Ramos (cell line): ENCODE measurements around the gene WASF3.
"Not testable (repeated sequence)": the region's sequence is repeated elsewhere in the genome, so short reads cannot be mapped to it uniquely, and the experiment has no call there.

Experiments used
- in situ Hi-C: fragments of 300-500 bp; cut with MboI; formaldehyde crosslinking; loops from one replicate; pipeline ENCODE4 v1.14.3; 2022; ENCODE audit warnings: low sequenced_read_pairs; ENCODE audit not compliant: unreplicated experiment

WASF3 gene

GRCh38 chr13:26621731-26622401 is 64.4 kb downstream of the WASF3 start:
- in situ Hi-C loops: no loop called here

GRCh38 chr13:26623125-26623524 is 65.6 kb downstream of the WASF3 start:
- in situ Hi-C loops: no loop called here

GRCh38 chr13:26624572-26624971 is 67.1 kb downstream of the WASF3 start:
- in situ Hi-C loops: no loop called here

GRCh38 chr13:26626271-26626670 is 68.8 kb downstream of the WASF3 start:
- in situ Hi-C loops: no loop called here

GRCh38 chr13:26628706-26629105 is 71.2 kb downstream of the WASF3 start:
- in situ Hi-C loops: no loop called here

GRCh38 chr13:26629260-26629825 is 71.9 kb downstream of the WASF3 start:
- in situ Hi-C loops: no loop called here

GRCh38 chr13:26635634-26636033 is 78.2 kb downstream of the WASF3 start:
- in situ Hi-C loops: not testable (repeated sequence)

- in situ Hi-C loops: not testable (repeated sequence)
Observed at GRCh38 chr13:26636073-26636472, 78.6 kb downstream of the WASF3 start.

GRCh38 chr13:26646603-26647002 is 89.1 kb downstream of the WASF3 start:
- in situ Hi-C loops: no loop called here

- in situ Hi-C loops: no loop called here
Observed at GRCh38 chr13:26651234-26651633, 93.8 kb downstream of the WASF3 start.

GRCh38 chr13:26653310-26653709 is 95.8 kb downstream of the WASF3 start:
- in situ Hi-C loops: no loop called here

- in situ Hi-C loops: no loop called here
Observed at GRCh38 chr13:26653842-26654241, 96.4 kb downstream of the WASF3 start.

GRCh38 chr13:26656919-26657318 is 99.4 kb downstream of the WASF3 start:
- in situ Hi-C loops: no loop called here

GRCh38 chr13:26658448-26659385 is 101.2 kb downstream of the WASF3 start:
- in situ Hi-C loops: no loop called here

- in situ Hi-C loops: no loop called here
Observed at GRCh38 chr13:26660185-26660584, 102.7 kb downstream of the WASF3 start.

- in situ Hi-C loops: no loop called here
Observed at GRCh38 chr13:26660766-26661165, 103.3 kb downstream of the WASF3 start.

GRCh38 chr13:26663791-26664190 is 106.3 kb downstream of the WASF3 start:
- in situ Hi-C loops: no loop called here

- in situ Hi-C loops: no loop called here
Observed at GRCh38 chr13:26664286-26664685, 106.8 kb downstream of the WASF3 start.

- in situ Hi-C loops: no loop called here
Observed at GRCh38 chr13:26664876-26665275, 107.4 kb downstream of the WASF3 start.

GRCh38 chr13:26668357-26669146 is 111.1 kb downstream of the WASF3 start:
- in situ Hi-C loops: no loop called here
